ENCODE results near the gene ANKRD40. TPM values are rescaled to one million over a fixed set of nuclear protein-coding genes. Genes with fewer than 3 reads are reported as not detected.
"Not testable (repeated sequence)": the region's sequence is repeated elsewhere in the genome, so short reads cannot be mapped to it uniquely, and the experiment has no call there.

ANKRD40 gene
- total and polyA plus RNA-seq, 9 donors: 31.8 to 43.2 (median 37.1) TPM

GRCh38 chr17:50728881-50729765 is 21.4 kb upstream of the ANKRD40 start:
- no peak overlapping the region for H3K4me3 ChIP-seq (ENCODE audit: low read length)
- H3K27me3 ChIP-seq (ENCODE audit: control insufficient read depth, insufficient read depth, low read length): no peaks in the 10 kb centered on the region
- no peaks in the 10 kb centered on the region for H3K9me3 ChIP-seq (replicated peaks; ENCODE audit: control insufficient read depth, low read depth, low read length)
- H3K36me3 ChIP-seq (ENCODE audit: control insufficient read depth, insufficient read depth, low read length): no peaks in the 10 kb centered on the region
- peaks cover 3% of the 10 kb centered on the region for H3K4me1 ChIP-seq (ENCODE audit: control insufficient read depth, insufficient read depth, low read length)
- no peak overlapping the region for H3K27ac ChIP-seq (ENCODE audit: low read length)
- DNase-seq: no peak
- WGBS (ENCODE audit: insufficient coverage): no CpG with 5 or more reads among the region's 5 CpGs

DNA sequence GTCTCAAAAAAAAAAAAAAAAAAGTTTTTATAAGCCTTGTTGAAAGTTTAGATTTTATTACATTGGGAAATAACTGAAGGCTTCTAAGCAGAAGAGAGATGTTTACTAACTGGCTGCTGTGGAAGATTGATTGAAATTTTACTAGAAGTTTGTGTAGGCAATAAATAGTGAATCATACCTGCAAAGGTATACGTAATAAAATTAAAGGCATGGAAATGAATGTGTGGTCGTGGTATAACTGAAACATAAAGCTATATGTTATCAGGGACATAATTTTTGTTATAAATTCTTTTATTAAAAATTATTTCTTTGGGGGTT is 20.4 kb upstream of the ANKRD40 start:
- no CpG with 5 or more reads among the region's 2 CpGs for WGBS (ENCODE audit: insufficient coverage)
- Histone ChIP-seq H3K4me1 (ENCODE audit: control insufficient read depth, insufficient read depth, low read length) (peaks cover 3% of the 10 kb centered on the region), H3K36me3 (ENCODE audit: control insufficient read depth, insufficient read depth, low read length) (no peaks in the 10 kb centered on the region)

DNA sequence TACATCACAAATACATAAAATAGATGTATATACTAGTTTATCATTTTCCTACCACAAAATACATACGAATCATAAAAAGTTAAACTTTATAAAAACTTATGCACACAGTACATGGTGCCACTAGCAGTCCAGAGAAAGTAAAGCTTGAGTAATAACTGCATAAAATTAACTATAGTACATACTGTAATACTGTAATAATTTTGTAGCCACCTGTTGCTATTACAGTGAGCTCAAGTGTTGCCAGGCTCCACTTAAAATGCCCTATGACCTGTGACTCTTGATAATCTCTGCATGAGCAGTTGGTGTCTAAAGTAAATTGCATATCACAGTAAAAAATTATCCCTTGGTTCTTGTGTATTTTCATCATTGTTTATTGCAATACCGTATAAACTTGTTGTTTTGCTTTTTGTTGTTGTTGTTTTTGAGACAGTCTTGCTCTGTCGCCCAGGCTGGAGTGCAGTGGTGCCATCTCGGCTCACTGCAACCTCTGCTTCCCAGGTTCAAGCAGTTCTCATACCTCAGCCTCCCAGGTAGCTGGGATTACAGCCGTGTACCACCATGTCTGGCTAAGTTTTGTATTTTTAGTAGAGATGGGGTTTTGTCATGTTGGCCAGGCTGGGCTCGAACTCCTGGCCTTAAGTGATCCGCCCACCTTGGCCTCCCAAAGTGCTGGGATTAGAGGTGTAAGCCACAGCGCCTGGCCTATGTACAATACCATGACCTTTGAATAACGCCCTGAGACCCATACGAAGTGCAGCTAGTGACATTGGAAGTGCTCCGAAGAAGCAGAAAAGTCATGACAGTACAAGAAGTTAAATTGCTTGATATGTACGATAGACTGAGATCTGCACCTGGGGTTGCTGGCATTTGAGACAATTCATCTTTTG is 18.3 kb upstream of the ANKRD40 start:
- Histone ChIP-seq H3K4me1 (ENCODE audit: control insufficient read depth, insufficient read depth, low read length) (peaks cover 6% of the 10 kb centered on the region), H3K36me3 (ENCODE audit: control insufficient read depth, insufficient read depth, low read length) (no peaks in the 10 kb centered on the region), H3K4me3 (ENCODE audit: low read length) (no peak overlapping the region), H3K27me3 (ENCODE audit: control insufficient read depth, insufficient read depth, low read length) (no peaks in the 10 kb centered on the region), H3K27ac (ENCODE audit: low read length) (no peak overlapping the region), H3K9me3 (replicated peaks; ENCODE audit: control insufficient read depth, low read depth, low read length) (no peaks in the 10 kb centered on the region)
- WGBS (ENCODE audit: insufficient coverage): 70% methylated on average over 6 of the region's 12 CpGs
- DNase-seq: no peak

More for the DNA sequence above, 20.4 kb upstream of the ANKRD40 start:
- Histone ChIP-seq H3K4me3 (ENCODE audit: low read length) (no peak overlapping the region), H3K27ac (ENCODE audit: low read length) (no peak overlapping the region), H3K27me3 (ENCODE audit: control insufficient read depth, insufficient read depth, low read length) (no peaks in the 10 kb centered on the region), H3K9me3 (replicated peaks; ENCODE audit: control insufficient read depth, low read depth, low read length) (no peaks in the 10 kb centered on the region)
- no peak for DNase-seq

- not testable (repeated sequence) for H3K9me3 ChIP-seq (replicated peaks; ENCODE audit: control insufficient read depth, low read depth, low read length); H3K4me1 ChIP-seq (ENCODE audit: control insufficient read depth, insufficient read depth, low read length); H3K27ac ChIP-seq (ENCODE audit: low read length); DNase-seq; H3K27me3 ChIP-seq (ENCODE audit: control insufficient read depth, insufficient read depth, low read length); H3K4me3 ChIP-seq (ENCODE audit: low read length); H3K36me3 ChIP-seq (ENCODE audit: control insufficient read depth, insufficient read depth, low read length)
- WGBS (ENCODE audit: insufficient coverage): 92% methylated on average over 2 of the region's 6 CpGs
Measured at GRCh38 chr17:50724622-50725021, 16.9 kb upstream of the ANKRD40 start.

- peaks cover 11% of the 10 kb centered on the region for H3K4me1 ChIP-seq (ENCODE audit: control insufficient read depth, insufficient read depth, low read length)
- no peaks in the 10 kb centered on the region for H3K36me3 ChIP-seq (ENCODE audit: control insufficient read depth, insufficient read depth, low read length)
- DNase-seq: no peak
- WGBS (ENCODE audit: insufficient coverage): no CpG with 5 or more reads among the region's 3 CpGs
- H3K4me3 ChIP-seq (ENCODE audit: low read length): no peak overlapping the region
- H3K27me3 ChIP-seq (ENCODE audit: control insufficient read depth, insufficient read depth, low read length): no peaks in the 10 kb centered on the region
- H3K9me3 ChIP-seq (replicated peaks; ENCODE audit: control insufficient read depth, low read depth, low read length): no peaks in the 10 kb centered on the region
- H3K27ac ChIP-seq (ENCODE audit: low read length): no peak overlapping the region
Measured at GRCh38 chr17:50722746-50723145, 15.0 kb upstream of the ANKRD40 start.

DNA sequence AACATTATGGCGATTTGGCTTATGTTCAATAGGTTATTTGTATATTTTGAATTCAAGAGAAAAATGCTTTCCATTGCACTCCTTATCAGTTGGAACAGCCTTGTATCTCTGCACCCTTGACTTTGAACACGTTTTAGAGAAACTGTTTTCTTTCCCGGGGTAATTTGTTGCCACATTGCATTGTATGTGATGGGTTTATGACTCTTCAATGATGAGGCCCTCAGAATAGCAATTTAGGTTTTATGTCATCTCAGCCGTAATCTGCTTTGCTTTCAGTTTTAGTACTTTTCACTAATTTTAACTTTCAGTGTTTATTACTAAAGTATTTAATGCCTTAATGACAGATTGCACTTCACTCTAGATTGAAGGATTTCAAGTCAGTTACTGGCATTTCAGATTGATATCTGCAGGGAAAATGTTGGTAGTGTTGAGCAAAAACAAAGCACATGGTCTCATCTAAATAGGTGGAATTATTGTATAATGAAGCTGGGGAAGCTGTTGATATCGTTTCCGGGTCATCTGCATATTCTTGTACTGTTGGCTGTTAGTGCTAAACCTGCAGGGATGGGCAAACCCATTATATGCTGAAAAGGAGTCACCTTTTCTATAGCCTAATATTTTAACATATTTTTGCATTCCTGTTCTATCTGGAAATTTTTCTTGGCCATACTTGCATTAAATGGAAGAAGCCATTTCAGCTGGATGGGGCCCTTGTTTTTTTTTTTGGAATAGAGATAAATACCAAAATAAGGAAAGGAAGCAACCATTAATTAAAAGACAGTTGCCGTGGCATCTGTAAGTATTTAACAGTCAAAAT is 13.7 kb upstream of the ANKRD40 start:
- no peaks in the 10 kb centered on the region for H3K36me3 ChIP-seq (ENCODE audit: control insufficient read depth, insufficient read depth, low read length)
- H3K4me1 ChIP-seq (ENCODE audit: control insufficient read depth, insufficient read depth, low read length): peaks cover 10% of the 10 kb centered on the region
- H3K9me3 ChIP-seq (replicated peaks; ENCODE audit: control insufficient read depth, low read depth, low read length): no peaks in the 10 kb centered on the region
- no CpG with 5 or more reads among the region's 7 CpGs for WGBS (ENCODE audit: insufficient coverage)
- no peaks in the 10 kb centered on the region for H3K27me3 ChIP-seq (ENCODE audit: control insufficient read depth, insufficient read depth, low read length)
- no peak overlapping the region for H3K27ac ChIP-seq (ENCODE audit: low read length)
- H3K4me3 ChIP-seq (ENCODE audit: low read length): peak overlapping the region; percentile 60
- no peak for DNase-seq

DNA sequence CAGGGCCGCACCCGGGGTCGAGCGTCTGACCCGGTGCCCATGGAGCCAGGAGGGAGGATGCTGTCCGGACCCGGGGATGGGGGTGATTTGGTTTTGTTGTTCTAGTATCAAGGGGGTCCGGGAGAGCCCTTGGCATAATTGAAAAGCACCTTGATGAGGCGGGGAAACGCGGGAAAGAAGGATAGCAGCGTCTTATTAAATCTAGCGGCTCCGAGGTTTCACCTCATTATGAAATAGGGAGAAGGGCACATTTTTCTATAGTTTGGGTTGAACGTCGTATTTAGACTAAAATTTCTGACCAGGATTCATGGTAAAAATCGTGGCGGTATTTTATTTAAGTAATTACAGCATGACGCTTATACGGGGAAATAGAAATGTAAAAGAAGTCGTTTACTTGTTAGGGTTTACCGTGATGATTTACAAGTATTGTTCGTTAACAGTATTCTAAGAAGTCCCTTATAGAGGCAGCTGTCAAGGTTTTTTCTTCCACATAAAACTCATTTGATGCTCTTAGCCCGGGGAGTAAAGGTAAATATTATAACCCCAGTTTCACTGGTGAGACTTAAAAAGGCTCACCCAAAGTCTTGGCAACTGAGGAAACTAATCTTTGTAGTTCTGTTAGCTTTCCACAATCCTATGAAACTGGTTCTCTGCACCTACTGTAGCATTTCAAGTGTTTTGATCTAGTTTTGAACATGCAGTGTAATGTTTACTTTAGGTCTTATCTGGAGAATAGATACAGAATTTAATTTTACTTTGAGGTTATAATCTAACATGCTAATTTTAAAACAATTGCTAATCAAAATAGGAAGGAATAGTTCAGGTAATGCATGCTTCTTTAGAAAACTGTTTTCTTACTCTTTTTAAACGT is 12.4 kb upstream of the ANKRD40 start:
- Histone ChIP-seq H3K27ac (ENCODE audit: low read length) (peak overlapping the region; percentile 97), H3K4me3 (ENCODE audit: low read length) (peak overlapping the region; percentile 60), H3K4me1 (ENCODE audit: control insufficient read depth, insufficient read depth, low read length) (peaks cover 8% of the 10 kb centered on the region), H3K9me3 (replicated peaks; ENCODE audit: control insufficient read depth, low read depth, low read length) (no peaks in the 10 kb centered on the region), H3K36me3 (ENCODE audit: control insufficient read depth, insufficient read depth, low read length) (no peaks in the 10 kb centered on the region), H3K27me3 (ENCODE audit: control insufficient read depth, insufficient read depth, low read length) (no peaks in the 10 kb centered on the region)
- 0% methylated on average over 19 of the region's 25 CpGs for WGBS (ENCODE audit: insufficient coverage)
- no peak for DNase-seq

DNA sequence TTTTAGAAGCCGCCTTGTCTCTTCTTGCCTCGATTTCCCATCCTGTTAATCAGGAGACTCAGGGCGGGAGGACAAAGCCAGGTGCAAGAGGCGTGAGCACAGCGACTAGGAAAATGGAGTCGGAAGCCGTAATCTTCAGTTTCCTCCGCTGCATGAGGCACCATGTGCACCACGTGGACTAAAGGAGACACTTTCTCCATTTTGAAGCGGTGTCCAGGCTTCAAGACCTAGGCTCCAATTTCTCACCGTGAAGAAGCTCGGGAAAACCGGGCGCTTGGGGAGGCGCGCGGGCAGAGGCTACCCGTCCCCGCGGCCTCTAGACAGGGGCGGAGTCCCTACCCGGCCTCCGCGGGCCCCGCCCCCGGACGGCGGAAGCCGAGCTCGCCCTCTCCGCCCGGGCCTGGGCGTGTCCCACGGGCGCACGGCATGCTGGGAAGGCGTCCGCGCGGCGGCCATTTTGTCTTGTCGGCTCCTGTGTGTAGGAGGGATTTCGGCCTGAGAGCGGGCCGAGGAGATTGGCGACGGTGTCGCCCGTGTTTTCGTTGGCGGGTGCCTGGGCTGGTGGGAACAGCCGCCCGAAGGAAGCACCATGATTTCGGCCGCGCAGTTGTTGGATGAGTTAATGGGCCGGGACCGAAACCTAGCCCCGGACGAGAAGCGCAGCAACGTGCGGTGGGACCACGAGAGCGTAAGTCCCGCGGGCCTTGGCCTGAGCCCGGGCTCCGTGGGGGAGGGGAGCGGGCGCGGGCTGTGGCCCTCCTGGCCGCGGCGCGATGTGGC is 11.6 kb upstream of the ANKRD40 start, which contains the start of gene LUC7L3:
Gene LUC7L3, plus strand, starts transcription at position 460 of the 780 bp plus-strand sequence. Its CDS starts 130 bp downstream, at position 590.
- Histone ChIP-seq H3K27me3 (ENCODE audit: control insufficient read depth, insufficient read depth, low read length) (no peaks in the 10 kb centered on the region), H3K4me3 (ENCODE audit: low read length) (peak within 1 kb of the TSS; percentile 60), H3K27ac (ENCODE audit: low read length) (peak within 1 kb of the TSS; percentile 97), H3K9me3 (replicated peaks; ENCODE audit: control insufficient read depth, low read depth, low read length) (no peaks in the 10 kb centered on the region), H3K4me1 (ENCODE audit: control insufficient read depth, insufficient read depth, low read length) (peaks cover 8% of the 10 kb centered on the region), H3K36me3 (ENCODE audit: control insufficient read depth, insufficient read depth, low read length) (no peaks in the 10 kb centered on the region)
- 2% methylated on average over 66 of the region's 76 CpGs for WGBS (ENCODE audit: insufficient coverage)
- peak; percentile 98 for DNase-seq

All from muscle of leg (tissue), 11 donors.